GM19238 (cell line): ENCODE data around the gene IST1.
A peak's percentile ranks its signal among the peaks of the same experiment; 100 is the strongest.

Experiments used
- DNase-seq: peaks from one replicate; pipeline ENCODE4 v3.0.0; 2011; ENCODE audit warnings: low spot score; ENCODE audit not compliant: insufficient read length

Gene IST1

DNA sequence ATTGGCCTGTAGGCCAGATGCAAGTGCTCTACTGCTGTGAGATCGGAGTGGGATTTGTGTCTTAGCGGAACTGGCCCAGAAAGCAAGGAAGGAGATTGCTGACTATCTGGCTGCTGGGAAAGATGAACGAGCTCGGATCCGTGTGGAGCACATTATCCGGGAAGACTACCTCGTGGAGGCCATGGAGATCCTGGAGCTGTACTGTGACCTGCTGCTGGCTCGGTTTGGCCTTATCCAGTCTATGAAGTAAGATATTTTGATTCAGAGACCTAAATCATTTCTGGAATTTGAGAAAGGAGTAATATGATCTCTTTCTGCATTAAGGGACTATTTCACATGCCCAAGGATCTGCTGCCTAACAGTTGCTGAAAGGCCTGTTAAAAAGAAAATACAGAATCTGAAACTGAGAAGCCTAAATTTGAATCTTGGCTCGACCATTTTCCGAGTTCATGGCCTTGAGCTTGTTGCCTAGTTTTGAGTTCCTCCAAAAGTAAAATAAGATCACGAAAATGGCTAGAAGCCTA, 21.1 kb downstream of the IST1 start:
- no peak for DNase-seq

DNA sequence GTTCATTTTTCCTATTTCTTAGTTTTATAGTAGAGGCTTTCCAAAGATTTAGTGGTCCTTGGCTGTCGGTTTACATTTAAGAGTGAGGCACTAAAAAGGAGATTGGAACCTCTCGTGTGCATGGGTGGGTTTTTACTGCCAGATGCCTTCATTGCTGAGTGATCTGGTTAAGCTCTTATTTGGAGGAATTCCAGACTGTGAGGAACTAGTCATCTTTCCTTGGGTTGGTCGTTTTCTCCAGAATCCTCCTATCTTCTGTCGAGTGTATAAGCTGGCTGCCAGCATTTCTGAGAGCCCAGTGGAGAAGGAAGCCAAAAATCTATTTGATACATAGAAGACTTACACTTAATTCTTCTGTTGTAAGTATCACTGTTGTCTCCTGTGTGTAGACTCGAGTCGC, 22.6 kb downstream of the IST1 start:
- no peak for DNase-seq

DNA sequence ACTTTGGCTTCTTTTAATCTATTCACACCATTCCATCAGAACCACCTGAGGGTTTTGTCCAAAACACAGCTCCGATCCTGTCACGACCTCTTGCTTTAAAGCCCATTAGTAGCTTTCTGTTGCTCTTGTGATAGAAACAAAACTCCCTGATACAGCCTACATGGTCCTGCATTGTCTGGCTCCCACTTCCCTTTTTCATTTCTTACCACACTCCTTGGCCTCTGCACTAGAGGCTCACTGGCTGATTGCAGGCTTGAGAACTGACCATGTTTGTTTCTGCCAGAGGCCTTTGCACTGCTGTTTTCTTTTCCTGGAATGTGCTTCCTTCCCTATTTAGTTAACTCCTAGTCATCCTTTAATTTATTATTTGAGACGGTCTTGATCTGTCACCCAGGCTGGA, 23.7 kb downstream of the IST1 start:
- peak; percentile 23 for DNase-seq

- no peak for DNase-seq
Observed at GRCh38 chr16:71920658-71921057, 25.3 kb downstream of the IST1 start.

GRCh38 chr16:71923941-71924690, 28.8 kb downstream of the IST1 start:
- DNase-seq = no peak

GRCh38 chr16:71924710-71925109, 29.4 kb downstream of the IST1 start:
- DNase-seq = no peak

DNA sequence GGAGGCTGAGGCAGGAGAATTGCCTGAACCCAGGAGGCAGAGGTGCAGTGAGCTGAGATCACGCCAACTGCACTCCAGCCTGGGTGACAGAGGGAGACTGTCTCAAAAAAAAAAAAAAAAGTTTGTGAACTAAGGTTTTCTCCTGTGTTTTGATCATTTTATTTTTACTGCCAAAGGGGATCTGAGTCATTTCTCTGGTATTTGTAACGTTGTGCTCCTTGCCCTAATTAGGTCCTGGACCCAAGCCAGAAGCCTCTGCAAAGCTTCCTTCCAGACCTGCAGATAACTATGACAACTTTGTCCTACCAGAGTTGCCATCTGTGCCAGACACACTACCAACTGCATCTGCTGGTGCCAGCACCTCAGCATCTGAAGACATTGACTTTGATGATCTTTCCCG, 32.1 kb downstream of the IST1 start:
- no peak for DNase-seq

DNA sequence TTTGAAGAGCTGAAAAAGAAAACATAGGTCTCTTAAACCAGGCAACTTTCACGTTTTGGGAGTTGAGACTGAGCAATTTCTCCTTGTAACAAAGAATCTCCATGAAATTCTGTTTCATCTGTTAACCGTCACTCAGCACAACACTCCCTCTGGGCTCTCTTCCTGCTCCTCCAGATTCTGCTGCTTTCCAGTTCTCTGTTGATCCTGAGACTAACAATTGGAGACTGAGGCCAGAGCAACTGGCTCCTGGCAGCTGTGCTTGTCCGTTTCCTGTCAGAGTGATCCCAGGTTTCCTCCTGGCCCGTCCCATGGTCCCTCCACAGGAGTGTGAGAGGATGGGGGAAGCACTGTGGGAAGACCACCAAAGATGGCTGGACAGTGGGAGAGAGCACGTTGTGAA, 32.5 kb downstream of the IST1 start:
- DNase-seq = no peak

DNA sequence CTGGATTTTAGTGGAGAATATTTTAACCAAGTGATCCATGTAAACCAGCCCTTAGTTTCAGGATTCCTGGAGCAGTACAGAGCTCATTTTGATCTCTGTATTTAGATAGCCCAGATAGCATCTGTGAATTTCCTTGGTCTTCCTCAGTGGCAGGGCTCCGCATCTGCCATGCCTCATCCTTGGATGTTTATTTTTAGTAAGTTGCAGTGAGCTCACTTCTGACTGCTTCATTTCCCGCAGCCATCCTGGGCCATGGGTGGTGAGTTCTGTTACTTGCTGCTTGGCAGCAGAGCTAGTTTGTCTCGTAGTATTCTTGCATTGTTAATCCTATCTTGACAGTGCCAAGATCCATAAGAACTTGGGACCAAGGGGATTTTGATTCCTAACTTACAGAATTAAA, 33.7 kb downstream of the IST1 start:
- no peak for DNase-seq

DNA sequence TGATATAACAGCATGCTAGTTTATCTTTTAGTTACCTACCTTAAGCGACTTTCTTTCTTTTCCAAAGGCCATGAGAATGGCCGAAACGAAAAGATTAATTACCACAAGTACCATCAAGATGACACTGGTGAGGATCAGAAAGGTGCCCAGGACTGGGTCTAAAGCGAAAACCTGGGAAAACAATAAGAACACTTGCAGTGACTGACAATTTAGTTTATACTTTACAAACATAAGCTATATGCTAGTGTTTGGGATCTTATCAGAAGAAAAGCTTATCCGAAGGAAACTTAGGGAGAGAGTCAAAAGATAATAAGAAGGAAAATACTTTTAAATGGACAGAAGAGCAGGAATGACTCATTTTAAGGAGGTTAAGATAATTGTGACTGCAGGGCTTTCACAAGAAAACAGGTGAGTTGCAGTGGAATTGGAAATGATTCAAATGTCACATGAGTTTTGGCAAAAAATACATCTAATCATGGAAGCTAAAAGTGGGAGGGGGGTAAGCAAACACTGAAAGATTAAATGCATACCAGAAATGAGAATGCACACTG, 34.8 kb downstream of the IST1 start:
- no peak for DNase-seq

- DNase-seq = no peak
Observed at GRCh38 chr16:71931001-71931400, 35.7 kb downstream of the IST1 start.

DNA sequence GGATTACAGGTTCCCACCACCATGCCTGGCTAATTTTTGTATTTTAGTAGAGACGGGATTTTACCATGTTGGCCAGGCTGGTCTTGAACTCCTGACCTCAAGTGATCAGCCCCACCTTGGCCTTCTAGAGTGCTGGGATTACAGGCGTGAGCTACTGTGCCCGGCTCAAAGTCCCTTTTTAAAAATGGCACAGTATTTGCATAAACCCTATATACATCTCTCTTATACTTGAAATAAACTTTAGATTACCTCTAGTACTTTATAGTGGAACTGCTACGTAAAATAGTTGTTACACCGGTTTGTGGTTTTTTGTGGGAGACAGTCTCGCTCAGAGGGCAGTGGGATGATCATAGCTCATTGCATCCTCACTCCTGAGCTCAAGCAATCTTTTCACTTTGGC, 36.3 kb downstream of the IST1 start:
- no peak for DNase-seq

GRCh38 chr16:71933017-71933416, 37.7 kb downstream of the IST1 start:
- DNase-seq = no peak

DNA sequence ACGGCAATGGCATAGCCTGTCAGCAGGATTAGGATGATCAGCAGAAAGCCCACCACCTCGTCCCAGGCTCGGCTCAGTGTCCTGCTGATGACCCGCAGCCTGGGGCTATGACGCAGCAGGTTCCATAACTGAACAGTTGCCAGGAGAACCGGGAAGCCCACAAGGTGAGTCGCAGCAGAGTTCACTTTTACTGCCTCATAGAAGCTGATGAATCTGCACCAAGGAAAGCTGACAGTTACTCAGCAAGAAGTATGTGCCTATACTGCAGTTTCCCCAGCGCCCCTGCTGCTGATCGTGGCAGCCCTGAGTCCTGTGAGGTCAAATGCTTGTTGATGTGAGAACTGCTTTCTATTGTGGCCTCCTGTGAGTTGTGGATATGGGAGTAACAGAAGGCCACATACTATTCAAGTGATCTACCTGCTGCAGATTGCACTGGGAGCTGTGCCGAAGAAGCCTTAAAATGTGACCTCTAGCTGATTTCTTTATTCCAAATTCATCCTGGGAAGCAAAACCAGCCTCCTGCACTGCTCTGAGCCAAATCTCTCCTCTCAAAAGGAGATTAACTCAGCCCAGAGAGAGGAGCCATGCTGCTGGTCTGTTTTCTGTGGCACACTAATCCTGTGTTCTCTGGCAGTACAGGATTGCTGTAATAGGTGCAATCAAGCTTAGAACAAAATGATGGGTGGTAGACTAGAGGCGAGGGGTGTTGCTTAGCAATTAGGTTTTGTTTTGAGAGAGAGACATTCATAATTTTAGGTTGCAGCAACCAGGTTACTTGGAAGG, 38.8 kb downstream of the IST1 start:
- no peak for DNase-seq

DNA sequence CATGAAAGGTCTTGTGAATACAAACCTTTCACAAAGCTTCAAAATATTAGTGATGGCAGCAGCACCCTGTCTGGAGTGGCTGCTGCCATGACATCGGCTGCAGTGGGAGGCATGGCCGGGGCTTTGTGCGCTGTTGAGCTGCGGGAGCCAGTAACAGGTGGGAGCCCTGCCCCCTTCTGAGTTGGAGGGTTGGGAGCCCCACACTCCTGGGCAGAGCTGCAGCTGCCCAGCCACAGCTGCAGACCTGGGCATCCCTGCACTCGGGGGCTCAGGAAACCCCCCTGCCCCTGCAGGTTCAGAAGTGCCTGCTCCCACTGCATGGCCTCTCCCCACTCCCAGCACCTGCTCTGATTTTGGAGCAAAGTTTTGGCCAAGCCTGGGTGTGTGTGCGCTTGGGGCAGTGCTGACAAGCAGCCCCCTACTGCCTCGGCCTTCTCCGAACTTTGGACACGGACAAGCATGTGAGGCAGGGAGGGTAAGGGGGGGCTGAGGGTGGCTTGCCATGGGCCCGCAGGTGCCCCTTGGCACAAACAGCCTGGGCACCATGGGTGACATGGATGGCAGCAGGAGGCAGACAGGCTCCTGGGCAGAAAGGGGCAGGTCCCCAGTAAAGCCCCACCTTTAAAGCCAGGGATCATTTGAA, 42.7 kb downstream of the IST1 start:
- no peak for DNase-seq

- DNase-seq = no peak
Observed at GRCh38 chr16:71943887-71944286, 48.6 kb downstream of the IST1 start.

DNA sequence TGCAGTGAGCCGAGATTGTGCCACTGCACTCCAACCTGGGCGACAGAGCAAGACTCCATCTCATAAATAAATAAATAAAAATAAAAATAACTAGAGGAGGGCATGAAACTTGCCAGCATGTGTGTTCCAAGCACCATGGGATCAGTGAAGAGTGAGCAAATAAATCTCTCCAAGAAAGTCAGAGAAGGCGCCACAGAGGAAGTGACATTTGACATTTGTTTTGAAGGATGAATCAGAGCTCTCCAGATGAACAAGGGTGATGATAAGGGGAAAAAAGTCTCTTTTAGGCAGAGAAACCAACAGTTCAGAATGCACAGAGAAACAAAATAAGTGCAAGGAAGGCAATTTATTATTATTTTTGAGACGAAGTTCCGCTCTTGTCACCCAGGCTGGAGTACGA, 50.3 kb downstream of the IST1 start:
- no peak for DNase-seq

- DNase-seq = no peak
Observed at GRCh38 chr16:71952825-71953224, 57.5 kb downstream of the IST1 start.

DNA sequence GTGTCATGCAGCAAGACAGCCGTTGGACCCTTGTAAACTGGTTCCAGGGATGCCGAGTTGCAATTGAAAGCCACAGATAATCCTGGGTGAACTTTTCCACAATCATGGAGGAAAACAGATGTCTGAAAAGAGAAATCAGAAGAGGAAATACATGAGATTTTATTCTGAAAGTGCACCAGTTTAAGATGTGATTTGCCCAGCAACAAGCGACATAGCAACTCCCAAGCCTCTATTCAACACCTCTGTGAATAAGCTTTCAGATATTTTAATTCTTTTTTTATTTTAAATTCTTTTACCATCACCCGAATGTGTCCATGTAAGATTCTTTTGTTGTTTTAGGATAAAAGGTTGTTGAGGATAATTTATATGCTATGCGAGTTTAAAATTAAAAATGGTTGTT, 58.8 kb downstream of the IST1 start:
- DNase-seq = no peak

GRCh38 chr16:71954699-71955195, 59.4 kb downstream of the IST1 start:
- DNase-seq = no peak

- DNase-seq = no peak
Observed at GRCh38 chr16:71956486-71956885, 61.2 kb downstream of the IST1 start.
